ENCODE results near the gene CD36. TPM values are rescaled to one million over a fixed set of nuclear protein-coding genes. Genes with fewer than 3 reads are reported as not detected.

CD36 gene
- total RNA-seq, 1 experiment from 2014 or later = not detected

DNA sequence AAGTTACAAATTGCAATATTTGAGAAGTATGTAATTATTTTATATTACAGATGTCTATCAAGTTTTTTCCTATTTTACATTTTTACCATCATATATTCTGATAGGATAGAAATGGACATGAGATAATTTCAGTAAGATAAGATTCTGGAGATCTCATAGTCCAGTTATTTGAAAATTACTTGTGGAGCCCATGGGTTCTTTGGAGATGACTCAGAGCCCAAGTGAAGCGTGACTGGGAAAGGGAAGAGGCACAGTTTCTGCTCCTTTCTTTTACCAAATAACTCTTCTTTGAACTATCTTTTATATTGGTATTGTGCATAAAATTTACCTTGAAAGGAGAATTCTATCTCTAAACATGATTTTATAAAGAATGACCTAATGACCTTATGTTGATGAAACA, 2.4 kb downstream of the CD36 start:
- Histone ChIP-seq H3K4me3 (no peak overlapping the region), H3K36me3 (no peaks in the 10 kb centered on the region), H3K27me3 (no peaks in the 10 kb centered on the region), H3K9me3 (peaks cover 2% of the 10 kb centered on the region; the same call in 1 of the 2 replicates)
- DNase-seq = peak; percentile 15

DNA sequence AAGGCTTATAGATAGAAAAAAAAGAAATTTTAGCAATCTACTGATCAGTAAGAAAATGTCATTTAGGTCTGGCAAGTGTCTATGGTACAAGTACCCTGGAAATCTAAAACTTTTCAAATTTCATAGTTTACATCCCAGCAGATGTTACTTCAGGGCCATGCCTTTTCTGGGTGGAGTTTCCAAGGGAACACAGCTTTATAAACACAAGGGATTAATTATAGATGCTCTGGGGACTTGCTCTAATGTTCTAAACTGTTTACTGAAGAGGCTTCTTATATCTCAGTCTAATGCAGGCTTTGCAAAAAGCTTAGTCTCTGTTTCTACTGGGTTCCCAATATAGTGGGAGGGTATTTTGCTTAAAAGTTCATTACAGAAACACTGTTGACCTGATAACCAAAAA, 3.1 kb downstream of the CD36 start:
- Histone ChIP-seq H3K27me3 (no peaks in the 10 kb centered on the region), H3K36me3 (no peaks in the 10 kb centered on the region), H3K4me3 (no peak overlapping the region), H3K9me3 (peaks cover 2% of the 10 kb centered on the region; the same call in 1 of the 2 replicates)
- DNase-seq = no peak

DNA sequence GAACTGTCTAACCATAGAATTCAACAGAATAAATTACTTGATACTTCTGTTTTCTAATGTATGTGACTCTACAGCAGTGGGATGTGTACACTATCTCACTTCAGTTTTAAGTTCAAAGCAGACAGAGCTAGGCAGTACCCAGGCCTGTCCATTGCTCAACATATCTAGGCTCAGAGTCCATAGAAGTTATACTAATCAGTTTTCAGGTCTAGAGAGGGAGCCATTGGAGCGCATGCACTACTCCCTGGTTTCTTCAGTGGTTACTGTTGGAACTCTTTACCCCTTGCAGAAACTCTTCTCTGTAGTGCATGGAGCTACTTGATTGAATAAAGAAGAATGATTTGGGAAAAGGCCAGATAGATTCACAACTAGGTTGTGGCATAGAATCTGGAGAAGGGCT, 4.4 kb downstream of the CD36 start:
- no peaks in the 10 kb centered on the region for H3K27me3 ChIP-seq
- no peak overlapping the region for H3K4me3 ChIP-seq
- peaks cover 2% of the 10 kb centered on the region; the same call in 1 of the 2 replicates for H3K9me3 ChIP-seq
- no peak for DNase-seq
- H3K36me3 ChIP-seq = no peaks in the 10 kb centered on the region

DNA sequence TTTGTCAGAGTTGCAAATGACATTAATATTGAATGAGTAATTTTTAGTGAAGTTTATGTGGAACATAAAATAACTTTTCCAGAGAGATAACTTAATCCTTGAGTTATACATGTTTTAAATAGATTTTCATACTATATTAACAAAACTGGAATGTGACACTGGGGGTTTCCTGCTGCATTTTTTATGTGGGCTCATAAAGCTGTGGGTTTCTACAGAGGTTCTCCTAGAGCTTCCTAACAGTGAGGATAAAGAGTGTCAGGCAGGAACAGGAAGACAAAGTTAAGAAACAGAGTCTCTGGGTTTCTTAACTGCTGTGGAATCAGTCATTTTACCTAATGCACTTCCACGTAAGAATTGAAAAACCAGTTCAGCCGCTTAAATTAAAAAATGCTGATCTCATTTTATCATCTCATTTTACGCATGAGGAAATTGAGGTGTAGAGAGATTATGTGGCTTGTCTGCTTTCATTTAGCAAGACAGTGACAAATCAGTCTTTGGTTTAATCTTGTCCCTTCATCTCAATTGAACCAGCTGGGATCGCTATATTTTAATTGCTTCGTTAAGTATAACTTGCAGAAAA, 5.0 kb downstream of the CD36 start:
- Histone ChIP-seq H3K4me3 (no peak overlapping the region), H3K36me3 (no peaks in the 10 kb centered on the region), H3K27me3 (no peaks in the 10 kb centered on the region), H3K9me3 (peaks cover 2% of the 10 kb centered on the region; the same call in 1 of the 2 replicates)
- DNase-seq = no peak

DNA sequence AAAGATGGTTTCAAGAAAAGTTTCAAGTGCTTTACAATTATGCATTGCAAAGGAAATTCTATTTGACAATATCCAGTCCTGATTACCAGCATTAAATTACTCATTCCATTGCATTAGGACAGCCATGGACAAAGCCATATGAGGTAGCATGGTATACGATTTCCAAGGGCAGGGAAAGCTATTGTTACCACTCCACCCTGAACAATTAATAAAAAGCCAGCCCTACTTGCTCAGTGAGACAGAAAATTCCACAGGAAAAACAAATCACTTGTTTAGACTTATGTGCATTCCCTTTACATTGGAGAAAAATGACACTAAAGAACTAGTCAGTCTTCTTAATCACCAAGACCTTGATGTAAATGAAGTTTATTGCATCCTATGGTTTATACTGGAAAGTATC, 5.6 kb downstream of the CD36 start:
- Histone ChIP-seq H3K36me3 (no peaks in the 10 kb centered on the region), H3K4me3 (no peak overlapping the region), H3K9me3 (peaks cover 2% of the 10 kb centered on the region; the same call in 1 of the 2 replicates), H3K27me3 (no peaks in the 10 kb centered on the region)
- DNase-seq = no peak

DNA sequence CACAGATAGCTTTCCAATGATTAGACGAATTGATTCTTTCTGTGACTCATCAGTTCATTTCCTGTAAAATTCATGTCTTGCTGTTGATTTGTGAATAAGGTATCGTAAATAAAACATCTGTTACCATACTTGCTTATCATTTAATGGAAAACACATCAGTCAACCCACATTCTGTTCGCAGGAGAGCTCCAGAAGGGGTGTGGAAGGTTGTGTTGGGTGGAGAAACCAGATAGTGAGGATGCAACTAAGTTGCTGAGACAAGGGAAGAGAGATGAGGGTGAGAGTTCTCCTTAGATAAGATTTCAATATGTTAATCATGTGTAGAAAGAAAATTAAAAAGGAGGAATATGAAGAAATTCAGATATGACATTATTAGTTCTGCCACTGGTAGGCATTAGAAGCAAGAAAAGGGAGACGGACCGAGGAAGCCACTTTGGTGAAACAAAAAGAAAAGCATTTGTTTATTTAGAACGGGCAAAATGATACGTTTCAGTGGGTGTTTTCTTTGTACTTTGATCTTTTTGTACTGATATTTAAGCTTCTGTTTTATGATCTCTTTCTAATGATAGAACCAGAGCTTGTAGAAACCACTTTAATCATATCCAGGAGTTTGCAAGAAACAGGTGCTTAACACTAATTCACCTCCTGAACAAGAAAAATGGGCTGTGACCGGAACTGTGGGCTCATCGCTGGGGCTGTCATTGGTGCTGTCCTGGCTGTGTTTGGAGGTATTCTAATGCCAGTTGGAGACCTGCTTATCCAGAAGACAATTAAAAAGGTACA, 7.8 kb downstream of the CD36 start:
- Histone ChIP-seq H3K36me3 (no peaks in the 10 kb centered on the region), H3K27me3 (no peaks in the 10 kb centered on the region), H3K4me3 (no peak overlapping the region), H3K9me3 (no peaks in the 10 kb centered on the region)
- no peak for DNase-seq

DNA sequence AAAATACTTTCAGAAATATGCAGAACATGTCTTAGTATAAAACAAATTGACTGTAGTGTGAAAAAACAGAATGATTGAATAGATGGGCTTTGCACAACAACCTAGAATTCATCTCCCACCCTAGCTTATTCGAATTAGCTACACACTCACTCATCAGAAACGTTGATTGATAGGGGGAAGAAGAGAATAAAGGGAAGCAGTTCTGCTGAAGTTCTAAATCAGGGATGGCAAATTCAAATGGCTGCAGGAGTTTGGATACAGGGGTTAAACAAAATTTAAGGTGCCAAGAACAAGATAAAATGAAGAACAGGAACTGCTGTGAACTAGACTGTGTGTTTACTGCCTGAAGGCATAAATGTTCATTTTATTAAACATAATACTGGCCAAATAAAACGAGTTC, 9.0 kb downstream of the CD36 start:
- Histone ChIP-seq H3K9me3 (no peaks in the 10 kb centered on the region), H3K4me3 (no peak overlapping the region), H3K27me3 (no peaks in the 10 kb centered on the region), H3K36me3 (no peaks in the 10 kb centered on the region)
- DNase-seq = no peak

DNA sequence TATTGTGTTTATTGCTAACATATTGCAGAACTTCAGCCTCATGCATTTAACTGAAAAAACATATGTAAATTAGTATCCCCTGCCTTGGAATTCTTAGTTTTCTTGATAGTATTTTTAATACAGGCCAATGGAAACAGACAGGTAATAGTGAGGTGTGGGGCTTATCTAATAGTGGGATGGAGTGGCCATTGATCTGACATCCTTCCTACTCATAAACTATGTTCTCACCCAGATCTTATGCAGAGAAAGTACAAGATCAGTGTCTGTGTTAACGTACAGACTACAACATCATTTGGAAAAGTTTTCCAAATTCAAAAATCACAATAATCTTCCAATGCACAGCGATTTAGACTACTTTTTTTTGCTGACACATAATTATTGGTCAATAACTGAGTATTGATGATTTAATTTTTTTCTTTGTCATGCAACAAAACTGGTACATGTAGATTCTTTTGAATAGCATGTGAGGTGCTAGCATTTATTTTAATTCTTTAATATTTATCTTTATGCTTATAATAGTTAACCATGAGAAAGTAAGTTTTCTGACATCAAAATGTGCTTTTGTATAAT, 9.7 kb downstream of the CD36 start:
- no peak for DNase-seq
- Histone ChIP-seq H3K27me3 (no peaks in the 10 kb centered on the region), H3K4me3 (no peak overlapping the region), H3K36me3 (no peaks in the 10 kb centered on the region), H3K9me3 (no peaks in the 10 kb centered on the region)

DNA sequence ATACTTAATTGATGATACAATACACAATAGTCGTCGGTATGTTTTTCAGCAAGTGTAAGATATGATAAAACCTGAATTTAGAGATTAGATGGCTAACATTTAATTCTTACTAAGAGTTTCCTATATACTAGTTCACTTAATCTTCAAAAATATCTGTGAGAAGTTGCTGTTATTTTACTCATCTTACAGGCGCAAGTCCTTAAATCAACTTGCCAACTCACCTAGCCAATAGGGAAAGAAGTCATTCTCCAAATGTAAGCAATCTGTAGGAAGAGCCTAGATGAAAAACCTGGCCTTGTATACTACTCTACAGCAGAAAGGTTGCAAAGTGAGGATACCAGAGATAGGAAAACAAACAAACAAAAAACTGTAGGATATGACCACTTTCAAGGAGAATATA, 10.6 kb downstream of the CD36 start:
- H3K4me3 ChIP-seq = no peak overlapping the region
- H3K27me3 ChIP-seq = no peaks in the 10 kb centered on the region
- H3K9me3 ChIP-seq = no peaks in the 10 kb centered on the region
- no peak for DNase-seq
- H3K36me3 ChIP-seq = no peaks in the 10 kb centered on the region

DNA sequence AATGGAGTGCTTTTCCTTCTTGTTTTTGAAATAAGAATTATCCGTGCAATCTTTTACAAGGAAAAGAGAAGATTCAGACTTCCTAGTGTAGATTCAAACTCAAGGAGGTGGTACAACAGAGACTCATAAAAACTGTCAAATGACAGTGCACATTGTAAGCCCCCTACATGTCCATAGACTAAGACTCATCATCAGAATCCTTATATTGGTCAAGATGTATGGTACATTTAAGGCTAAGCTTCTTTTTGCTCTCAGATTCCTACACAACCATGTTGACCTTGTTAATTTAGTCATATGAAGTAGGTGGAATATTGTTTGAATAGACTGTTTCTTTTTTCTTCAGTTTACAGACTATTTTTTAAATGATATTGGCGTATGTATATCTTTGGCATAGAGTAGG, 11.6 kb downstream of the CD36 start:
- Histone ChIP-seq H3K27me3 (no peaks in the 10 kb centered on the region), H3K36me3 (no peaks in the 10 kb centered on the region), H3K4me3 (no peak overlapping the region), H3K9me3 (no peaks in the 10 kb centered on the region)
- no peak for DNase-seq

DNA sequence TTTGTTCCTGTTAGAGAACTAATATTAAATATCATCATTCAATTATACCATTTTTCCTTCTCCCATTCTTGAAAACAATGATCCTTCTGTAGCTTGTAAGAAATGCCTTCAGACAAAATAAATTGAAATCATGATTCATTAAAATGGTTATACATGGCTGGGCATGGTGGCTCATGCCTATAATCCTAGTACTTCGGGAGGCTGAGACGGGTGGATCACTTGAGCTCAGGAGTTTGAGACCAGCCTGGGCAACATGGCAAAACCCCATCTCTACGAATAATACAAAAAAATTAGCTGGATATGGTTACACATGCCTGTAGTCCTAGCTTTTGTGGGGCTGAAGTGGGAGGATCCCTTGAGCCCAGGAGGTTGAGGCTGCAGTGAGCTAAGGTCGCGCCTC, 13.0 kb downstream of the CD36 start:
- no peaks in the 10 kb centered on the region for H3K27me3 ChIP-seq
- no peaks in the 10 kb centered on the region for H3K9me3 ChIP-seq
- H3K36me3 ChIP-seq = no peaks in the 10 kb centered on the region
- no peak for DNase-seq
- H3K4me3 ChIP-seq = no peak overlapping the region

DNA sequence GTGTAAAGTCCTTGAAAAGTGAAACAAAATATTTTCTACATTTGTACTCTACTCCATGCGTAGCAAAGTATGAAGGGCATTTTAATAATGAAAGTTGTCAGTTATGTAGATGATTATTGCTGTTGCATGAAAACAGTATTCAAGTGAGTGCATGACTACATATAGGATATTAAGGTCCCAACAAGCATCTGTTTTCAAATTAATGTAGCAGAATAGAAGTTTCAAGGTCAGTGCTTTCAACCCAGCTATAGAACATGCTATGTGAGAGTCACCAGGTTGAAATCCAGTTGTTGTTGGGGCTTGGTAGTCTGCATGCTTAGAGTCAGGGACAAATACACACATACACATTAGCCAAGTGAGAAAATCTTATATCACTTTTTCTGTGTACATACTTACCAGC, 14.8 kb downstream of the CD36 start:
- Histone ChIP-seq H3K27me3 (no peaks in the 10 kb centered on the region), H3K9me3 (no peaks in the 10 kb centered on the region), H3K36me3 (no peaks in the 10 kb centered on the region), H3K4me3 (no peak overlapping the region)
- no peak for DNase-seq

DNA sequence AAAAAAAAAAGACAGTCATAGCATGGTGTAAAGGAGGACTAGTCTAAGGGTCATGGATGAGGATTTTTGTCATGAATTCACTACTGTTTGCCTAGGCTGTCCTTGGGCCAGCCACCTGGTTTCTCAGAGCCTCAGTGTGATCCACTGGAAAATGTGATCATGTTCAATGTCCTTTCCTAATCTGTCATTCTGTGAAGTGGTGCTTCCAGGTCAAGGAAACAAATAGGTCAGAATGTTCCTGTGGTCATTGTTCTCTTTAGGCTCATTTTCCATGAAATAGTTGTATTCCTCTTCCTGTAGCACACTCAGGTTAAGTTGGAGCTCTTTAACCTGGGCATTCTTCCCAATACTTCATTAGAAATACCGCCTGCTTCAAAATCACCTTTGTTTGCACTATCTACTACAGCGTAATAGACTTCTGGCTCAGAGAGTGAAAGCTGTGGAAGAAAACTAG, 16.5 kb downstream of the CD36 start:
- H3K36me3 ChIP-seq = no peaks in the 10 kb centered on the region
- no peak overlapping the region for H3K4me3 ChIP-seq
- DNase-seq = no peak
- no peaks in the 10 kb centered on the region for H3K27me3 ChIP-seq
- H3K9me3 ChIP-seq = no peaks in the 10 kb centered on the region

DNA sequence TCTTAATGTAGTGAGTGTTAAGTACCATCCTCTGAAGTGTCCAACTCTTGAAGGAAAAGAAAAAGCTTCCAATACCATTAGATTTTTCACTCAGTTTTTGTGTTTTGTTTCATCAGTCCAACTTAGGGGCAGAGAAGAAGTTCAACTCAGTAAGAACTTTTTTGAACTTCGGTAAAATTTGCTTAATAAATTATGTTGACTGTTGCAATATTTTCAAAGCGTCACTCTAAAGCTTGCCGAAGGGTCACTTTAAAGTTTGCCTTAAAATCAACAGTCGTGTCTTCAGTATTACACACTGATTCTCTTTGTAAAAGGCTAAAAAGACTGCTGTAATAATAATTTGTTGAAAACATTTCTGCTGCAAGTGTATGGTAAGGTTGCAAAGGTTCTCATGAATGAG, 17.6 kb downstream of the CD36 start:
- Histone ChIP-seq H3K9me3 (no peaks in the 10 kb centered on the region), H3K4me3 (no peak overlapping the region), H3K27me3 (no peaks in the 10 kb centered on the region), H3K36me3 (no peaks in the 10 kb centered on the region)
- DNase-seq = no peak

DNA sequence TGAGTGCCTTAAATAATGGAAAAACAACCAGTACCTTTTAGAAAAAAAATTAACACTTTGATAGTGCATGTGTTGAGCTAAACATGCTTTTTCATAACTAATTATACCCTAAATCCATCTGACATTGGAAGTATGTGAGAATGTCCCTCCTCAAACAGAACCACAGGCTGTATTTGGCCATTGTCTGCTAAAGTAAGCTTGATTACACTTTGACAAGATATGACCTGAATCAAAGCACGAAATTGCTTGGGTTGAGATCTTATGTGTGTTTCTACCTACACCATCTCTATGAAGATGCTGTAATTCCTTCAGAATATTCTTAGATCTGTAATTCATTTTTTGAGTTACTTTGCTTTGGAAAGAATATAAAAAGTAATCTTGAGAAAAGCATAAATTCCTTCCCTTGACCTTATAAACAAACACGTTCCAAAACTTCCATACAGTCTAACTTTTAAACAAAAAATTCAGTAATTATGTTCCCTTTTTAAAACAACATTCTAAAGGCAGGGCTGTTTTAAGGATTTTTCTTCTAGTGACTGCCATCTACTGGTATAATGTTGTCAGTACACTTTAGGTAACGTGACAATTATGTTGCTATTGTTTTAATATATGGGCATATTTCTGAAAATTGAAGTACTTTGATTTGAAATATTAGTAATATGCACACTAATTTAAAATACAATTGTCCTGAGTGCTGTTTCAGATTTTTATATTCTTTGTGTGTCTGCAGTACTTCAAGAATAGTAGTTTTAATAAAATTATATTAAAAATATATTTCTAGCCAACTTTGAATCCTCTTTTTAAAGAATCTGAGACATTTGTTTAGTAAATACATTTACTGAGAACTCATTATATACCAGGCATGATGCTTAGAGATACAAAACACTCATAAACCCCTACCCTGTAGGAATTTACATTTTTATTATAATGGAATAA, 20.9 kb downstream of the CD36 start:
- Histone ChIP-seq H3K9me3 (no peaks in the 10 kb centered on the region), H3K36me3 (no peaks in the 10 kb centered on the region)

DNA sequence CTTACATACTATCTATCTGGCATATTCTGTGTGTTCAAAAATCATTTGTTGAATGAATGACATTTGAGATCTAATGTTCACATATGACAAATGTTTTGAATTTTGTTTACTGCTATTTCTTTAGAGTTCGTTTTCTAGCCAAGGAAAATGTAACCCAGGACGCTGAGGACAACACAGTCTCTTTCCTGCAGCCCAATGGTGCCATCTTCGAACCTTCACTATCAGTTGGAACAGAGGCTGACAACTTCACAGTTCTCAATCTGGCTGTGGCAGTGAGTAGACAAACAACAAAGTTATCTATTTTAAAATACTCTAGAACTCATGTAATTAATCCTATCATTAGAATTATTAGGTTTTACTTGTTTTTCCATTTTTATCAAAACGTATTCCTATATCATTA, 22.5 kb downstream of the CD36 start:
- H3K27me3 ChIP-seq = no peaks in the 10 kb centered on the region
- H3K4me3 ChIP-seq = no peak overlapping the region
- no peak for DNase-seq
- no peaks in the 10 kb centered on the region for H3K36me3 ChIP-seq
- no peaks in the 10 kb centered on the region for H3K9me3 ChIP-seq

More for the DNA sequence above, 20.9 kb downstream of the CD36 start:
- no peak for DNase-seq
- Histone ChIP-seq H3K4me3 (no peak overlapping the region), H3K27me3 (no peaks in the 10 kb centered on the region)

DNA sequence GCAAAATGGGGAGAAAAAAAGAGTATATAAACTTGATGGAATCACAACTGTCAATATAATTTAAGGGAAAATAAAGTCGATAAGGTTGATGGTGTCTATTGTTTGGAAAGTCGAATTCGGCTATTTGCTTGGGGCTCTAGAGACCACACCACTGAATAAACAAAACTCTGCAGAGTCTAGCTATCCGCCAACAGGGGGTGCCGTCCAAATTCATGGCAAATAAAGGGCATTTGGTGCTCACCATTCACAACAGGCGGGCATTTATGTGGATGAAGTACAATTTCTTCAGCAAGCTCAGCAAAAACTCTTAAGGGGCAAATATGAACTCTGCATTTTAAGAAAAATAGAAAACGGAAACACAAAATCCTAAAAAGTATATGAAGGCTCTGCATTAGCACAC, 23.3 kb downstream of the CD36 start:
- Histone ChIP-seq H3K36me3 (no peaks in the 10 kb centered on the region), H3K4me3 (no peak overlapping the region), H3K27me3 (no peaks in the 10 kb centered on the region), H3K9me3 (no peaks in the 10 kb centered on the region)
- no peak for DNase-seq
